OCI-LY7 (cell line): ENCODE results near the gene LRP1B. TPM values are rescaled to one million over a fixed set of nuclear protein-coding genes. Genes with fewer than 3 reads are reported as not detected.

Experiments used
- BruUV-seq: library from RNA; stranded (reverse); fragments of 400-500 nt; replicated peaks from 2 replicates; lab custom pipeline; 2021; lab: Mats Ljungman, UMichigan
- CTCF ChIA-PET: fragments of 300-600 bp; sonication (Branson Sonifier 250); formaldehyde crosslinking; loops from one replicate; lab custom pipeline; 2022; ENCODE audit warnings: antibody characterized with exemption; ENCODE audit not compliant: unreplicated experiment; lab: Charles Lee
- POLR2A ChIA-PET: fragments of 300-600 bp; sonication (Branson Sonifier 250); formaldehyde crosslinking; loops from one replicate; lab custom pipeline; 2022; ENCODE audit warnings: antibody characterized with exemption; lab: Charles Lee
- DNase-seq: peaks from one replicate; pipeline ENCODE4 v3.0.0-alpha.2; 2015; ENCODE audit warnings: low spot score
- H2AFZ ChIP-seq: fragments of 200-600 bp; sonication (generic), shearing (Covaris generic); 2 replicates; pipeline ENCODE4 v1.6.1; 2014; ENCODE audit warnings: mild to moderate bottlenecking, antibody characterized with exemption, low read length, moderate library complexity
- H3K27ac ChIP-seq: fragments of 200-600 bp; sonication (generic); 2 replicates; pipeline ENCODE4 v1.5.1; 2014; ENCODE audit warnings: mixed run types, low read depth, mild to moderate bottlenecking, moderate library complexity, low read length, inconsistent platforms; ENCODE audit not compliant: poor library complexity, severe bottlenecking
- H3K36me3 ChIP-seq: fragments of 200-600 bp; sonication (generic); 2 replicates; pipeline ENCODE4 v1.6.1; 2014; ENCODE audit warnings: mild to moderate bottlenecking, antibody characterized with exemption, low read length, moderate library complexity, mixed read lengths; ENCODE audit not compliant: insufficient read depth
- H3K4me1 ChIP-seq: fragments of 200-600 bp; sonication (generic); 2 replicates; pipeline ENCODE4 v1.5.1; 2014; ENCODE audit warnings: mild to moderate bottlenecking, low read length; ENCODE audit not compliant: insufficient read depth, poor library complexity, severe bottlenecking
- H3K4me2 ChIP-seq: fragments of 200-600 bp; sonication (generic); 2 replicates; pipeline ENCODE4 v1.6.1; 2014; ENCODE audit warnings: mild to moderate bottlenecking, low read length
- H3K4me3 ChIP-seq: fragments of 200-600 bp; sonication (generic); 2 replicates; pipeline ENCODE4 v1.5.1; 2014; ENCODE audit warnings: mild to moderate bottlenecking, low read depth, low read length; ENCODE audit not compliant: poor library complexity, severe bottlenecking
- H3K79me2 ChIP-seq: fragments of 200-600 bp; sonication (generic); 2 replicates; pipeline ENCODE4 v1.6.1; 2016; ENCODE audit warnings: low read depth, mild to moderate bottlenecking, low read length, moderate library complexity, mixed read lengths; ENCODE audit not compliant: insufficient read depth
- H3K9me2 ChIP-seq: fragments of 200-600 bp; sonication (generic); 2 replicates; pipeline ENCODE4 v1.6.1; 2016; ENCODE audit warnings: mild to moderate bottlenecking, low read length, mixed read lengths; ENCODE audit not compliant: insufficient read depth
- H3K9me3 ChIP-seq: fragments of 200-600 bp; sonication (generic); 2 replicates; pipeline ENCODE4 v1.6.1; 2014; ENCODE audit warnings: mild to moderate bottlenecking, mixed run types, low read length, mixed read lengths
- H4K20me1 ChIP-seq: fragments of 200-600 bp; sonication (generic); 2 replicates; pipeline ENCODE4 v1.6.1; 2014; ENCODE audit warnings: mild to moderate bottlenecking, antibody characterized with exemption, low read length, moderate library complexity, mixed read lengths; ENCODE audit not compliant: insufficient read depth
- EZH2phosphoT487 ChIP-seq: fragments of 200-600 bp; sonication (generic); IDR thresholded peaks from 2 replicates; pipeline ENCODE4 v1.6.1; 2018; ENCODE audit warnings: low read depth, borderline replicate concordance, mild to moderate bottlenecking, mixed run types, antibody characterized with exemption, low read length, moderate library complexity, mixed read lengths
- intact Hi-C: fragments of 100-400 bp; cut with micrococcal nuclease; formaldehyde crosslinking; loops from one replicate; pipeline ENCODE4 v1.10.0; 2022; ENCODE audit not compliant: unreplicated experiment
- total RNA-seq, 2 experiments: library from RNA; depleted of rRNA in 1 of 2; stranded (reverse); fragments of >200 nt in 1 of 2; shearing (Covaris generic) in 1 of 2; gene quantifications; 2 replicates each; pipeline ENCODE4 v1.2.3, GENCODE V29; 2014 to 2022
- TF ChIP-seq, protein P1 (sequence below): fragments of 200-600 bp; sonication (generic); conservative IDR thresholded peaks from 2 replicates; pipeline ENCODE4 v1.5.1; 2014; ENCODE audit warnings: mild to moderate bottlenecking, antibody characterized with exemption, low read length, moderate library complexity, mixed read lengths

The LRP1B gene
- total RNA-seq, 2 experiments from 2014 or later, result not detected

DNA sequence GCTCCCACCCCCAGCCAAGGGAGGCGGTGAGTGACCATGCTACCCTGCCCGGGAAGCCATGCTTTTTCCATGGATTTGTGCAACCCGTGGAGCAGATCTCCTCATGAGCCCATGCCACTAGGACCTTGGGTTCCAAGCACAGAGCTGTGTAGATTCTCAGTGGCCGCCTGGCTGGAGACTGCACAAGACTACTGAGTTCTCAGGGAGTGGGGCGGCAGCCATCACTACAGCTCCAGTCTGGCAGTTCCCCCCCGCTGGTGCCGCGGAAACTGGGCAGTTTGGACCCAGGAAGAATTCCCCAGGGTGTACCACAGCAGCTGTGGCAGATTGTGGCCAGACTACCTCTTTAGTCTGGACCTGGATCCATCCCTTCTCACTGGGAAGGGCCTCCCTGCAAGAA is 470.6 kb downstream of the LRP1B start:
- H3K4me3 ChIP-seq, result no peak overlapping the region
- TF ChIP-seq, protein P1, sequence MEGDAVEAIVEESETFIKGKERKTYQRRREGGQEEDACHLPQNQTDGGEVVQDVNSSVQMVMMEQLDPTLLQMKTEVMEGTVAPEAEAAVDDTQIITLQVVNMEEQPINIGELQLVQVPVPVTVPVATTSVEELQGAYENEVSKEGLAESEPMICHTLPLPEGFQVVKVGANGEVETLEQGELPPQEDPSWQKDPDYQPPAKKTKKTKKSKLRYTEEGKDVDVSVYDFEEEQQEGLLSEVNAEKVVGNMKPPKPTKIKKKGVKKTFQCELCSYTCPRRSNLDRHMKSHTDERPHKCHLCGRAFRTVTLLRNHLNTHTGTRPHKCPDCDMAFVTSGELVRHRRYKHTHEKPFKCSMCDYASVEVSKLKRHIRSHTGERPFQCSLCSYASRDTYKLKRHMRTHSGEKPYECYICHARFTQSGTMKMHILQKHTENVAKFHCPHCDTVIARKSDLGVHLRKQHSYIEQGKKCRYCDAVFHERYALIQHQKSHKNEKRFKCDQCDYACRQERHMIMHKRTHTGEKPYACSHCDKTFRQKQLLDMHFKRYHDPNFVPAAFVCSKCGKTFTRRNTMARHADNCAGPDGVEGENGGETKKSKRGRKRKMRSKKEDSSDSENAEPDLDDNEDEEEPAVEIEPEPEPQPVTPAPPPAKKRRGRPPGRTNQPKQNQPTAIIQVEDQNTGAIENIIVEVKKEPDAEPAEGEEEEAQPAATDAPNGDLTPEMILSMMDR, result no peak
- no peak for TF ChIP-seq EZH2phosphoT487
- no peaks in the 10 kb centered on the region for H3K9me2 ChIP-seq
- no peak for DNase-seq
- no peak overlapping the region for H2AFZ ChIP-seq
- H3K4me2 ChIP-seq, result no peak overlapping the region
- no peaks in the 10 kb centered on the region for H3K79me2 ChIP-seq
- H3K36me3 ChIP-seq, result no peaks in the 10 kb centered on the region
- no peaks in the 10 kb centered on the region for H3K4me1 ChIP-seq
- H3K27ac ChIP-seq, result no peak overlapping the region
- no peaks in the 10 kb centered on the region for H4K20me1 ChIP-seq
- CTCF ChIA-PET, result no interaction called here
- intact Hi-C loops, result no loop called here
- POLR2A ChIA-PET, result interaction anchor here (0.7 kb wide), 1 partner anchor 11 kb away, joined by 3 read pairs; no protein-coding TSS in a partner anchor
- no peaks in the 10 kb centered on the region for H3K9me3 ChIP-seq
- BruUV-seq, result no TSS peak

DNA sequence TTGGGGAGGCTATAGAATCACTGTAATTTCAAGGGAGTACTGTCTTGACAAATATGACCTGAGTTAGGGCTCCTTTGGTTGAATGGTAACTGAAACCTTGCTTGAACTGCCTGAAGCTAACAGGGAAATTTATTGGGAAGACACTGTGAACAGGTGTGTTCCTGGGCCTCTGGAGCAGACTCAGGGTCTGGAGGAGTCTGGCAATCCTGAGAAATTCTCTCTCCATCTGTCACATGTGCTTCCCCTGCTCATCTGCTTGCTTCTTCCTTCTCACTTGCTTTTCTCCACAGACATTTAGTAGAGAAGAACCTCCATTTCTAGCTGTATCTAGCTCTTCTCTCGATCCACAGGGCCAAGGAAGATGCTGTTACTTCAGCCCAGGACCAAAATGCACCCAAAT is 476.5 kb downstream of the LRP1B start:
- Histone ChIP-seq H2AFZ (no peak overlapping the region), H4K20me1 (no peaks in the 10 kb centered on the region), H3K4me2 (no peak overlapping the region), H3K79me2 (no peaks in the 10 kb centered on the region), H3K27ac (no peak overlapping the region), H3K9me3 (no peaks in the 10 kb centered on the region), H3K4me1 (no peaks in the 10 kb centered on the region), H3K36me3 (no peaks in the 10 kb centered on the region), H3K4me3 (no peak overlapping the region), H3K9me2 (no peaks in the 10 kb centered on the region)
- intact Hi-C loops, result no loop called here
- no peak for TF ChIP-seq EZH2phosphoT487
- TF ChIP-seq, protein P1, result no peak
- POLR2A ChIA-PET, result interaction anchor here (1.0 kb wide), 1 partner anchor 13 kb away, joined by 3 read pairs; no protein-coding TSS in a partner anchor
- CTCF ChIA-PET, result no interaction called here
- no TSS peak for BruUV-seq
- DNase-seq, result no peak

DNA sequence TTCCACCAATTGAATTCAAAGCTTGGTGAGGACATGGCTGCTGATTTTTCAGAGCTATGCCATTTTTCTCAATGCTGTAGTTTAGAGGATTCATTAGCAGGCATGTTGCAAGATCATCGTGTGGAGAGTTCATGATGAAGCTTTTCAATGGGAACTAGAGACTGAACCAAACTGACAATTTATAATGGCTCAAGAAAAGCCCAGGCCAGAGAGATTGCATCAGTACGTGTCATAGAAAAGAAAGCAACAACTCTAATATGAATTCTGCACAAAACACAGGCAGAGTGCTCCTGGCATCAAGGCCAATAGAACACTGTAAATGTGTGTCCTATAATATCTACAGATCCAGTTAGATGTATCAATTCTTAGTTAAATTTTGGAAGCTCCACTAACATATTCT is 477.6 kb downstream of the LRP1B start:
- Histone ChIP-seq H3K4me1 (no peaks in the 10 kb centered on the region), H4K20me1 (no peaks in the 10 kb centered on the region), H2AFZ (no peak overlapping the region), H3K27ac (no peak overlapping the region), H3K79me2 (no peaks in the 10 kb centered on the region), H3K36me3 (no peaks in the 10 kb centered on the region), H3K9me3 (no peaks in the 10 kb centered on the region), H3K4me3 (no peak overlapping the region), H3K4me2 (no peak overlapping the region), H3K9me2 (no peaks in the 10 kb centered on the region)
- CTCF ChIA-PET, result no interaction called here
- no peak for DNase-seq
- intact Hi-C loops, result no loop called here
- BruUV-seq, result no TSS peak
- POLR2A ChIA-PET, result interaction anchor here (0.9 to 1.0 kb wide), 2 partner anchors 12 to 14 kb away, joined by 3 to 4 read pairs; no protein-coding TSS in a partner anchor
- no peak for TF ChIP-seq EZH2phosphoT487
- TF ChIP-seq, protein P1, result no peak
